Kidney (tissue), 14 donors: ENCODE measurements around the gene CSNK1D. TPM values are rescaled to one million over a fixed set of nuclear protein-coding genes. Genes with fewer than 3 reads are reported as not detected.

Experiments
- DNase-seq, 5 donors: peaks; one replicate each; pipeline ENCODE4 v3.0.0-alpha.2; 2013 to 2020
- FAIRE-seq: peaks from 2 replicates; lab custom pipeline; 2012; peaks lifted over from hg19 to GRCh38; lab: Jason Lieb, UNC
- H3K27ac ChIP-seq, 2 donors: one replicate each; pipeline ENCODE4 v1.7.0; 2013; ENCODE audit warnings: low read depth in 2 of 2, low read length in 2 of 2, inconsistent platforms in 1 of 2
- H3K27me3 ChIP-seq: one replicate; pipeline ENCODE4 v1.7.1; 2013; ENCODE audit warnings: low read length, inconsistent platforms; ENCODE audit not compliant: control insufficient read depth, insufficient read depth
- H3K36me3 ChIP-seq, 3 donors: one replicate each; pipeline versions ENCODE4 v1.7.0 to v1.7.1; 2013; ENCODE audit warnings: low read length in 3 of 3, control low read depth in 1 of 3, inconsistent platforms in 1 of 3; ENCODE audit not compliant: insufficient read depth in 3 of 3, control insufficient read depth in 2 of 3
- H3K4me1 ChIP-seq, 3 donors: one replicate each; pipeline versions ENCODE4 v1.7.0 to v1.7.1; 2013; ENCODE audit warnings: low read length in 3 of 3, inconsistent platforms in 1 of 3, low read depth in 1 of 3; ENCODE audit not compliant: control insufficient read depth in 2 of 3, insufficient read depth in 2 of 3
- H3K4me3 ChIP-seq, 3 donors: one replicate each; pipeline versions ENCODE4 v1.7.0 to v1.8.1; 2013; ENCODE audit warnings: low read length in 3 of 3, control low read depth in 1 of 3, inconsistent platforms in 1 of 3
- H3K9ac ChIP-seq, 3 donors: one replicate each; pipeline versions ENCODE4 v1.7.0 to v1.7.1; 2013; ENCODE audit warnings: low read length in 3 of 3, control low read depth in 1 of 3, inconsistent platforms in 1 of 3
- H3K9me3 ChIP-seq, 3 donors: one replicate each; pipeline versions ENCODE4 v1.7.0 to v1.7.1; 2013; ENCODE audit warnings: low read length in 3 of 3, control low read depth in 1 of 3, inconsistent platforms in 1 of 3; ENCODE audit not compliant: control insufficient read depth in 2 of 3, insufficient read depth in 1 of 3
- CTCF ChIP-seq: IDR thresholded peaks from 3 replicates; pipeline ENCODE4 v1.5.1; 2012; ENCODE audit warnings: mild to moderate bottlenecking, moderate library complexity, borderline replicate concordance; ENCODE audit not compliant: insufficient read depth; ENCODE audit errors: extremely low read depth
- intact Hi-C: fragments of 100-400 bp; cut with DNase I; formaldehyde crosslinking; loops from one replicate; pipeline ENCODE4 v1.11.1; 2022
- polyA plus RNA-seq: library from polyadenylated mRNA; stranded (reverse); fragments of 350-450 nt; fragmentation: Illumina TruSeq; extraction: RNeasy Lipid Tissue Mini Kit (QIAGEN cat#74804); gene quantifications from one replicate; pipeline ENCODE4 v1.2.3, GENCODE V29; 2014; ENCODE audit warnings: low read depth, low replicate concordance; ENCODE audit not compliant: insufficient read depth
- total RNA-seq: library from RNA; stranded (reverse); fragmentation: NEBNext Ultra II Directional; extraction: Animal tissue kit (Norgen Biotek cat#: 25700); gene quantifications from one replicate; pipeline ENCODE4 v1.2.1, GENCODE V29; 2021
- donor health status: control.
- donor health status: control.
- donor health status: control.
- donor health status: control.
- donor health status: control.
- donor health status: DM: yes; HTN: yes; CAD: no.
- donor health status: Normal renal cell carcinoma (clear cell type).

The CSNK1D gene
- total and polyA plus RNA-seq, 2 donors from 2014 or later: 69.7 to 160 TPM

- no peaks in the 10 kb centered on the region for H3K9me3 ChIP-seq
- no peak for FAIRE-seq
- TF ChIP-seq CTCF: no peak
- DNase-seq: no peak
- no peak overlapping the region for H3K4me3 ChIP-seq
- H3K4me1 ChIP-seq: peaks cover 0 to 2% (median 0%) of the 10 kb centered on the region in 3 donors
- H3K9ac ChIP-seq: no peak overlapping the region
- peaks cover 18 to 77% (median 58%) of the 10 kb centered on the region in 3 donors for H3K36me3 ChIP-seq
- no peaks in the 10 kb centered on the region for H3K27me3 ChIP-seq
- intact Hi-C loops: no loop called here
- H3K27ac ChIP-seq: no peak overlapping the region
Observed at GRCh38 chr17:82253179-82253544, 20.3 kb downstream of the CSNK1D start.

DNA sequence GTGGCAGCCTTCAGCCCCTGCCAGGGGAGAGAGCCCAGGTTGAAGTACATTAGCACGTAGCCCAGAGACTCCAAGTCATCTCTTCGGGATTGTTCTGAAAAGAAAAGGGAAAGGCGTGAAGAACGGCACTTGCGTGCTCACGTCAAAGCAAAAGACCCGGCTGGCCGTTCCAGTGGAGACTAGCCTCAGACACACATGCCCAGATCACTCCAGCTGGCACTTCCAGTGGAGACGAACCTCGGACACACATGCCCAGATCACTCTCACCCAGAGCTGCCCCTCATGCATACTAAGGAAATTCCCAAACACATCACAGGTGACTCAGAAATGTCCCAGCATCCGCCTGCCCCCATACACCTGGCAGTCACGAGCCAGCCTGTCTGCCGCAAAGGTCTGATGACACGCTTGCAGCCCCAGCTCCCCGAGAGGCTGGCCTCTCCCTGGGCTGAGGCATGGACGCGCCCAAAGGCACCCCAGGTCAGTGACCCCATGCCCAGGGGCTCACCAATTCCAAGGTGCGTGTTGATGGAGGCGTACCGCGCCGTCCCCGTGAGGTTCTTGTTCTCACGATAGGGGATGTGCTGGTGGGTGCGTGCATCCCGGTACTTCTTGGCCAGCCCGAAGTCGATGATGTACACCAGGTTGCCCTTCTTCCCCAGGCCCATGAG is 20.9 kb downstream of the CSNK1D start:
- Histone ChIP-seq H3K4me1 (peaks cover 0 to 1% (median 0%) of the 10 kb centered on the region in 3 donors), H3K9ac (no peak overlapping the region), H3K4me3 (no peak overlapping the region), H3K9me3 (no peaks in the 10 kb centered on the region), H3K27me3 (no peaks in the 10 kb centered on the region), H3K36me3 (peaks cover 17 to 80% (median 61%) of the 10 kb centered on the region in 3 donors), H3K27ac (no peak overlapping the region)
- TF ChIP-seq CTCF: no peak
- DNase-seq (no peak), FAIRE-seq (no peak)
- intact Hi-C loops: no loop called here

DNA sequence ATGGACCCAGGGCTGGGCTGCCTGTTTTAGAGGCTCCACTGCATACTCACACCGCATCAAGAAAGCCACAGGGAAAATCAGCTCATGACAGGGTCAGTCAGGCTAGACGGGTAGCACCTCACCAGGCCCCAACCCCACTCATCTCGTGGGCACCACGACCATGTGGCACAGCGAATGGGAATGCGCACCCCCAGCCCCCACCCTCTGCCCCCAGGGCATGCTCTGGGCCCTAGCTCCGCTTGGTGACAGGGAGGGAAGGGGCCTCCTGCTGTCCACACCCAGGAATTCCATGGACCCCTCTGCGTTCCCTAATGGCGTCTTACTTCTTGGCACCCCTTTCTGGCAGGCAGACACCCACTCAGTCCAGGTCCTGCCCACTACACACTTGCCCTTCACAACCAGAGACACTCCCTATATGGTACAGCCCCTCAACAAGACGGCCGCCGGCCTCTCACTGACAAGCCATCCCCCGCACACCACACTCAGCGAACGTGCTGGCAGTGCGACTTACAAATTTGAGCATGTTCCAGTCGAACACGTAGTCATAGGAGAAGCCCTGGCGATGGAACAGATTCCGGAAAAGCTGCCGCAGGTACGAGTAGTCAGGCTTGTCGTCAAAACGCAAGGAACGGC is 22.5 kb downstream of the CSNK1D start:
- H3K9me3 ChIP-seq: no peaks in the 10 kb centered on the region
- no peak for TF ChIP-seq CTCF
- H3K27me3 ChIP-seq: no peaks in the 10 kb centered on the region
- FAIRE-seq (no peak), DNase-seq (no peak)
- peaks cover 16 to 84% (median 63%) of the 10 kb centered on the region in 3 donors for H3K36me3 ChIP-seq
- H3K4me1 ChIP-seq: peaks cover 0 to 8% (median 0%) of the 10 kb centered on the region in 3 donors
- H3K27ac ChIP-seq: no peak overlapping the region
- no peak overlapping the region for H3K4me3 ChIP-seq
- intact Hi-C loops: no loop called here
- H3K9ac ChIP-seq: no peak overlapping the region
